GM23248 (cell line): Measurements from ENCODE around the gene CEP164. TPM values are rescaled to one million over a fixed set of nuclear protein-coding genes. Genes with fewer than 3 reads are reported as not detected.

Source experiments
- DNase-seq: peaks from one replicate; pipeline ENCODE4 v3.0.0-alpha.2; 2015
- H2AFZ ChIP-seq: fragments of 200-600 bp; sonication (generic); 2 replicates; pipeline ENCODE4 v1.6.1; 2016; ENCODE audit warnings: antibody characterized with exemption
- H3F3A ChIP-seq: fragments of 200-600 bp; sonication (generic); 2 replicates; pipeline ENCODE4 v1.6.1; 2016; ENCODE audit warnings: mild to moderate bottlenecking, antibody characterized with exemption, mixed run types; ENCODE audit not compliant: insufficient read depth
- H3K27ac ChIP-seq: fragments of 200-600 bp; sonication (generic); 2 replicates; pipeline ENCODE4 v1.5.1; 2016; ENCODE audit warnings: mild to moderate bottlenecking
- H3K27me3 ChIP-seq: fragments of 200-600 bp; sonication (generic); replicated peaks from 2 replicates; pipeline ENCODE4 v1.6.1; 2016; ENCODE audit warnings: mild to moderate bottlenecking; ENCODE audit not compliant: insufficient read depth
- H3K36me3 ChIP-seq: fragments of 200-600 bp; sonication (generic); 2 replicates; pipeline ENCODE4 v1.6.1; 2016; ENCODE audit warnings: low read depth, mild to moderate bottlenecking
- H3K4me1 ChIP-seq: fragments of 200-600 bp; sonication (generic); 2 replicates; pipeline ENCODE4 v1.6.1; 2016; ENCODE audit warnings: mild to moderate bottlenecking; ENCODE audit not compliant: insufficient read depth
- H3K4me2 ChIP-seq: fragments of 200-600 bp; sonication (generic); one replicate; pipeline ENCODE4 v1.6.1; 2016; ENCODE audit warnings: mild to moderate bottlenecking; ENCODE audit not compliant: unreplicated experiment
- H3K4me3 ChIP-seq: fragments of 200-600 bp; sonication (generic); 2 replicates; pipeline ENCODE4 v1.5.1; 2016; ENCODE audit warnings: mild to moderate bottlenecking
- H3K79me2 ChIP-seq: fragments of 200-600 bp; sonication (generic); 2 replicates; pipeline ENCODE4 v1.6.1; 2016; ENCODE audit warnings: mild to moderate bottlenecking; ENCODE audit not compliant: insufficient read depth
- H3K9ac ChIP-seq: fragments of 200-600 bp; sonication (generic); 2 replicates; pipeline ENCODE4 v1.6.1; 2016; ENCODE audit warnings: mild to moderate bottlenecking
- H3K9me2 ChIP-seq: fragments of 200-600 bp; sonication (generic); 2 replicates; pipeline ENCODE4 v1.6.1; 2016; ENCODE audit warnings: mixed run types, mild to moderate bottlenecking, moderate library complexity; ENCODE audit not compliant: insufficient read depth
- H3K9me3 ChIP-seq: fragments of 200-600 bp; sonication (generic); one replicate; pipeline ENCODE4 v1.6.1; 2017; ENCODE audit warnings: low read depth
- H4K20me1 ChIP-seq: fragments of 200-600 bp; sonication (generic); 2 replicates; pipeline ENCODE4 v1.6.0; 2016; ENCODE audit not compliant: insufficient read depth
- EZH2 ChIP-seq: fragments of 200-600 bp; sonication (generic); IDR thresholded peaks from 2 replicates; pipeline ENCODE4 v1.6.1; 2018; ENCODE audit warnings: antibody characterized with exemption, mild to moderate bottlenecking; ENCODE audit not compliant: insufficient read depth, poor library complexity, severe bottlenecking
- EZH2phosphoT487 ChIP-seq: fragments of 200-600 bp; sonication (generic); IDR thresholded peaks from 2 replicates; pipeline ENCODE4 v1.6.1; 2018; ENCODE audit warnings: antibody characterized with exemption, moderate library complexity, mild to moderate bottlenecking, low read depth; ENCODE audit not compliant: insufficient read depth
- WGBS, 2 experiments: methylation state at CpG; one replicate each; pipeline ENCODE4 v1.1.6; 2015 to 2017; ENCODE audit warnings: low lambda C conversion rate in 2 of 2, low coverage in 1 of 2; ENCODE audit errors: missing lambda C conversion rate in 2 of 2; 5-methylcytosine and 5-hydroxymethylcytosine counted together
- in situ Hi-C: fragments of 300-500 bp; cut with MboI; formaldehyde crosslinking; loops from 2 replicates; pipeline ENCODE4 v1.15.0; 2020
- polyA plus RNA-seq: library from polyadenylated mRNA; unstranded; fragments of >200 nt; fragmentation: Nextera tagmentation; extraction: Ambion mirVana; gene quantifications from 2 replicates; pipeline ENCODE4 v1.2.1, GENCODE V29; 2016
- total RNA-seq: library from RNA; depleted of rRNA; stranded (reverse); fragments of >200 nt; shearing (Covaris generic); gene quantifications from 2 replicates; pipeline ENCODE4 v1.2.3, GENCODE V29; 2014

Gene CEP164
- total and polyA plus RNA-seq, 2 experiments from 2014 or later = 20.3 to 30.9 TPM

DNA sequence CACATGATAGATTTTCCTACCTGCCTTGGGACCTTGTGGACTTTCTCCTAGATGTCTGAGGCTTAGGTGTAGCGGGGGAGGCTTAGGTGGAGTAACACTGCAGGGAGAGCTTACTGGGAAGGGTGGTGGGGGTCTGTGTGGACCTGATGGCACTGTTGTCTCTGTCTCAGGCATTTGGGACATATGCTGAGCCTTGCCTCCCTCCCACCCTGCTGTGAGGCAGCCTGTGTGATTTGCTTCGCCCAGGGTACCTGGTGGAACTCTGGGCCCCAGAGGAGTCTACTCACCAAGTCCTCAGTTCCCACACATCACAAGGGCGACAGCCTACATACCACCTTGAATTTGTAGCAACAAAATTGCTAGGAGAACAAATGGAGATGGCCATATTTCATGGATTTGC is 80.7 kb downstream of the CEP164 start:
- H4K20me1 ChIP-seq = no peaks in the 10 kb centered on the region
- H3K36me3 ChIP-seq = peaks cover 39% of the 10 kb centered on the region
- H3K27me3 ChIP-seq = no peaks in the 10 kb centered on the region
- no peak overlapping the region for H3K4me3 ChIP-seq
- TF ChIP-seq EZH2phosphoT487 = no peak
- TF ChIP-seq EZH2 = no peak
- DNase-seq = no peak
- no peak overlapping the region for H3K27ac ChIP-seq
- in situ Hi-C loops = no loop called here
- no peaks in the 10 kb centered on the region for H3F3A ChIP-seq
- no peaks in the 10 kb centered on the region for H3K79me2 ChIP-seq
- H3K9me3 ChIP-seq = no peaks in the 10 kb centered on the region
- no peak overlapping the region for H3K4me2 ChIP-seq
- H2AFZ ChIP-seq = no peak overlapping the region
- H3K4me1 ChIP-seq = no peaks in the 10 kb centered on the region
- WGBS, 2 experiments = 97 to 100% methylated on average over 3 of the region's 3 CpGs
- no peaks in the 10 kb centered on the region for H3K9me2 ChIP-seq
- H3K9ac ChIP-seq = no peak overlapping the region

DNA sequence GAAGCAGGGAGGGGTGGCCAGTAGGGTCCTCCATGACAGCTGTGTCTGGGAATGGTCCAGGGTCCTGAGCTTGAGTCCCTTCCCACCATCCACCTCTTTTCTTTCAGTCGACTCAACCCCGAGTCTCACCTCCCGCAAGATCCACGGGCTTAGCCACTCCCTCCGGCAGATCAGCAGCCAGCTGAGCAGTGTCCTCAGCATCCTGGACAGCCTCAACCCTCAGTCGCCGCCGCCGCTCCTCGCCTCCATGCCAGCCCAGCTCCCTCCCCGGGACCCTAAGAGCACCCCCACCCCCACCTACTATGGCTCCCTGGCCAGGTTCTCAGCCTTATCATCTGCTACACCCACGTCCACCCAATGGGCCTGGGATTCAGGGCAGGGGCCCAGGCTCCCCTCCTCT is 81.9 kb downstream of the CEP164 start:
- Histone ChIP-seq H3F3A (no peaks in the 10 kb centered on the region), H3K4me1 (no peaks in the 10 kb centered on the region), H3K27me3 (no peaks in the 10 kb centered on the region), H3K9me2 (no peaks in the 10 kb centered on the region), H3K27ac (no peak overlapping the region), H3K4me3 (no peak overlapping the region), H3K4me2 (no peak overlapping the region), H3K36me3 (peaks cover 38% of the 10 kb centered on the region), H2AFZ (no peak overlapping the region), H3K9me3 (no peaks in the 10 kb centered on the region), H3K79me2 (no peaks in the 10 kb centered on the region), H3K9ac (no peak overlapping the region), H4K20me1 (no peaks in the 10 kb centered on the region)
- in situ Hi-C loops = no loop called here
- no peak for DNase-seq
- TF ChIP-seq EZH2 (no peak), EZH2phosphoT487 (no peak)
- WGBS, 2 experiments = 86 to 95% methylated on average over 7 to 12 of the region's 12 CpGs

DNA sequence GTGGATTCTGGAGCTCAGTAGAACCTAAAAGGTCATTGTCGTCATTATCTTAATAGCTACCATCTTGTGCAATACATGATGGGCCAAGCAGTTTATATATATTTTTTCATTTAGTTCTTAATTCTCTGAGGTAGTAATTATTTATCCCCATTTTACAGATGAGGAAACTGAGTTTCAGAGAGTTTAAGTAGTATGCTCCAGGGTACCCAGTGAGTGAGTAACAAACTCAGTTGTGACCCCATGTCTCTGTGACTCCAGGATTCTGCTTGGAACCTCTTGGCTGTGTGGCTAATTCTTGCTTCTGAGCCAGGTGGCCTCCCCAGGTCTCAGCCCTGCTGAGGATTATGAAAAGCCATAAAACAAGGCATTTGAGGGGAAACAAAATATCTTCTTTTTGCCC is 82.6 kb downstream of the CEP164 start:
- no peaks in the 10 kb centered on the region for H3K4me1 ChIP-seq
- TF ChIP-seq EZH2 (no peak), EZH2phosphoT487 (no peak)
- H3K9me3 ChIP-seq = no peaks in the 10 kb centered on the region
- no peak overlapping the region for H3K9ac ChIP-seq
- WGBS, 2 experiments = 95 to 100% methylated on average over 1 of the region's 1 CpG
- H3K4me2 ChIP-seq = no peak overlapping the region
- no peak for DNase-seq
- H3K9me2 ChIP-seq = no peaks in the 10 kb centered on the region
- H3K79me2 ChIP-seq = no peaks in the 10 kb centered on the region
- H3K36me3 ChIP-seq = peaks cover 34% of the 10 kb centered on the region
- no peak overlapping the region for H3K4me3 ChIP-seq
- H4K20me1 ChIP-seq = no peaks in the 10 kb centered on the region
- H3K27ac ChIP-seq = no peak overlapping the region
- H3K27me3 ChIP-seq = no peaks in the 10 kb centered on the region
- H3F3A ChIP-seq = no peaks in the 10 kb centered on the region
- H2AFZ ChIP-seq = no peak overlapping the region
- in situ Hi-C loops = no loop called here

DNA sequence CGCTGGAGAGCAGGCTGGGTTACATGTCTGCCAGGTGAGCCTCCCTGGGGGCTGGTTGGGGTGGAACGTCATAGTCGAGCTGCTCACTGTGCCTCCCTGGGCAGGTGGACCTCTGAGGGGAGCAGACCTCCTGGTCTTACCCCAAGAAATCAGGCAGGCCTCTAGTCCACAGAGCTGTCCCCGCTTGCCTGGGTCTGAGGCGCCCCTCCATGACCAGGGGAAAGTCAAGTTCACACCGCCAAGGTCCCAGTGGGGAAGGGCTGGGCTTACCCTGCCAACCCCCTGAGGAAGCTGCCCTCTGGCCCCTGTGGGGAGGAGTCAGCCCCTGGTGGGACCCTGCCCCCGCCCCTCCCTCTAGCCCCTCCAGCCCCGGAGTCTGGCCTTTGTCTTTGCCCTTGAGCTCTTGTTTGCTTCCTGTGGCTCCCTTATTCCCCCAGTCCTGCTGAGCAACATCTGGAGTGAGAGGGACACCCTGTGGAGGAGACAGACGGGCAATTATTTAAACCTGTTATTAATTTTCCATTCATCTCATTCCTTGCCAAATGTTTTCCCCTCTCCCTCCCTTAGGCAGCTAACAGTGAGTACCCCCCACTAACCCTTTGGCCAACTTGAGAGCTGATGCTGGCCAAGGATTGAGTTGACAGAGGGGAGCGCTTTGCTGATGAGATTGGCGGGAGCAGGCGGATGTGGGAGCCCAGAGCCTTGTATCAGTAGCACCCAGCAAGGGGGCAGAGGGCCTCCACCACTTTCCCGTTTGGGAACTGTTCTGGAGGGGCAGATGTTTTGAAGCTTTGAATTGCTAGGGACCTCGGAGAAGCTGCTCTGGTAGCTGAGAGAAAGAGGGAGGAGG is 83.4 kb downstream of the CEP164 start:
- Histone ChIP-seq H2AFZ (no peak overlapping the region), H3K9me3 (no peaks in the 10 kb centered on the region), H3K9me2 (no peaks in the 10 kb centered on the region), H3K27me3 (no peaks in the 10 kb centered on the region), H3K9ac (no peak overlapping the region), H3K4me1 (no peaks in the 10 kb centered on the region), H3K27ac (no peak overlapping the region), H3K36me3 (peaks cover 28% of the 10 kb centered on the region), H3K4me3 (no peak overlapping the region), H4K20me1 (no peaks in the 10 kb centered on the region), H3K79me2 (no peaks in the 10 kb centered on the region), H3K4me2 (no peak overlapping the region), H3F3A (no peaks in the 10 kb centered on the region)
- in situ Hi-C loops = no loop called here
- TF ChIP-seq EZH2phosphoT487 = no peak
- no peak for TF ChIP-seq EZH2
- DNase-seq = no peak
- WGBS, 2 experiments = 81 to 83% methylated on average over 12 to 14 of the region's 14 CpGs

DNA sequence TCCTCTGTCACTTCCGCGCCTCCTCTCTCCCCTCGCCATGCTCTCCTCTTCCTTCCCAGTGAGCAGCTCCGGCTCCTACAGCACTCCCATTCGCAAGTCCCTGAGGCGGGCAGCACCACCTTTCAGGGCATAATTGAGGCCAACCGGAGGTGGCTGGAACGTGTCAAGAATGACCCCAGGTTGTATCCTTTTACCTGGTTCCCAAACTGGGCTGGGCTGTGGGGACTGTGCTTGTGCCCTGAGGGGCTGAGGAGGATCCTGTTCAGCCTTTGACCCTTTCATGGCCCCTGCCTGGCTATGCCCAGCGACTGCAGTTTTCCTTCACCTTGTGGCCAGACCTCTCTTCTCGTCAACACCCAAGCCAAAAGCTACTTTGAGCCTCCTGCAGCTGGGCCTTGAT is 84.1 kb downstream of the CEP164 start:
- Histone ChIP-seq H2AFZ (no peak overlapping the region), H3K79me2 (no peaks in the 10 kb centered on the region), H3K4me2 (no peak overlapping the region), H3K9me3 (no peaks in the 10 kb centered on the region), H3K27me3 (no peaks in the 10 kb centered on the region), H3F3A (no peaks in the 10 kb centered on the region), H4K20me1 (no peaks in the 10 kb centered on the region), H3K9me2 (no peaks in the 10 kb centered on the region), H3K36me3 (peaks cover 24% of the 10 kb centered on the region; the same call in 1 of the 2 replicates), H3K4me1 (no peaks in the 10 kb centered on the region), H3K4me3 (no peak overlapping the region), H3K9ac (no peak overlapping the region), H3K27ac (no peak overlapping the region)
- WGBS, 2 experiments = 92 to 94% methylated on average over 10 of the region's 10 CpGs
- TF ChIP-seq EZH2phosphoT487 (no peak), EZH2 (no peak)
- DNase-seq = no peak
- in situ Hi-C loops = no loop called here
